Fibroblast of mammary gland (primary cell): ENCODE measurements around the gene RPS27.
"Not testable (repeated sequence)": the region's sequence is repeated elsewhere in the genome, so short reads cannot be mapped to it uniquely, and the experiment has no call there.

ENCODE experiments used
- DNase-seq: peaks from one replicate; pipeline ENCODE4 v3.0.0-alpha.2; 2010; ENCODE audit warnings: low read depth
- H3K4me3 ChIP-seq: 2 replicates; pipeline ENCODE4 v1.5.1; 2011; ENCODE audit warnings: low read depth, mild to moderate bottlenecking, low read length, moderate library complexity; ENCODE audit not compliant: control insufficient read depth
- CTCF ChIP-seq: conservative IDR thresholded peaks from 2 replicates; pipeline ENCODE4 v1.5.1; 2011; ENCODE audit warnings: low read depth, low read length, inconsistent platforms; ENCODE audit not compliant: control insufficient read depth, insufficient read depth

The RPS27 gene

GRCh38 chr1:153973525-153973924 is 17.0 kb upstream of the RPS27 start:
- TF ChIP-seq CTCF: no peak
- no peak overlapping the region for H3K4me3 ChIP-seq

GRCh38 chr1:153976819-153977249 is 13.7 kb upstream of the RPS27 start:
- no peak for DNase-seq
- no peak for TF ChIP-seq CTCF
- H3K4me3 ChIP-seq: peak overlapping the region; percentile 95

More at GRCh38 chr1:153973525-153973924, 17.0 kb upstream of the RPS27 start:
- DNase-seq: no peak

DNA sequence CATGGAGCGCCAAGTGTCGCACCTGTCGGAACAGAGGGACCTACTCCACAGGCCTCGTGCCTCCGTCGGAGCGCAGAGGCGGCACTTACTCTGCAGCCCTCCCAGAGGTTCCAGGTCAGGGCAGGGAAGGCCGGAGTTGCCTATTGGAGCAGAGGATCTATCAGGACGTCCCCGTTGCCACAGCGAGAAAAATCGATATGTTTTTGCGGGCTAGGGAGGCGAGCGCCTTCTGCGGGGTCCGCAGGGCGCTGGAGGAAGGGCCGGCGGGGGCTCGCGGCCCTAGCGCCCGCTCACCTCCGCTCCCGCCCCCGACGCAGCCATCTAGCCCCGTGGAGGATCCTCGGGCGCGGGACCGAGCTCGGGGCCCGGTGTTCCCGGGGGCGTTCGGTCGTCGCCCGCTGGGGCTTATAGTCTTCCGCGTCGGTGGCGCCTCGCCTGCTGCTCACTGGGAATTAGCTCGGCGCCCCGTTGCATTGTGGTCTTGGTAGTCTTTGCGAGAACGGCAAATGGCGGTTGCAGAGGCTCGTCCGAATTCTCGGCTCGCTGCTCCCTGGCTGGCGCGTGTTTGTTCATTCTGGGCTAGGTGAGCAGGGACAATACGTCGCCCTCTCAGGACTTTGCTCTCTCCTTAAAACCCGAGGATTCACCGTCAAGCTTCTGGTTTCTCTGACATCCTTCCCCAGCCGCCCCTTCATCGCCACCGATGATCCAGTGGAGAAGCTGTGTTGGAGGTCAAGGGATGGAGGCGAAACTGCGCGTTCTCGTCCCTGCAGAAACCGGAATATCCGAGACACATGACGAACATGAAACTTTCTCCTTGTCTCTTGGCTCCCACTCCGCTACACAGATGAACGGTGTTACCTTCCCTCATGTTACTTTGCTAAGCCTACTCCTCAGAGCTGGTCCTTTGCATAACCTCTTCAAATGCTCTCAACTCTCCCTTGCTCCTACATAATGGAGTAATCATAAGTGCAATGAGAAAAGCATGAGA is 13.0 kb upstream of the RPS27 start, which contains the start of gene JTB:
Gene JTB (minus strand): TSS at position 425 of the 991 bp plus-strand sequence. CDS start 422 bp downstream, at position 3.
- peak; percentile 78 for DNase-seq
- H3K4me3 ChIP-seq: peak within 1 kb of the TSS; percentile 95
- TF ChIP-seq CTCF: no peak

GRCh38 chr1:153978274-153978909 is 12.2 kb upstream of the RPS27 start:
- DNase-seq: peak; percentile 36
- TF ChIP-seq CTCF: no peak
- peak overlapping the region; percentile 95 for H3K4me3 ChIP-seq

DNA sequence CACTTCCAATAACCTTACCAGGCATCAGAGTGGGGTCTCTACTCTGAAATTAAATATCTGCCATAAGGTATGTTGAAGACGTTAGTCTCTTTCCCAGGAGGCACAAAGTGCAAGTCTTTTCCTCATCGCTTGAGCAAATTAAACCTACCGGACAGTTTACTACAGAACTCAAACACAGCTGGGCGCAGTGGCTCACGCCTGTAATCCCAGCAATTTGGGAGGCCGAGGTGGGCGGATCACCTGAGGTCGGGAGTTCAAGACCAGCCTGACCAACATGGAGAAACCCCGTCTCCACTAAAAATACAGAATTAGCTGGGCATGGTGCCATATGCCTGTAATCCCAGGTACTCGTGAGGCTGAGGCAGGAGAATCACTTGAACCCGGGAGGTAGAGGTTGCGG is 11.5 kb upstream of the RPS27 start:
- H3K4me3 ChIP-seq, DNase-seq: not testable (repeated sequence)

DNA sequence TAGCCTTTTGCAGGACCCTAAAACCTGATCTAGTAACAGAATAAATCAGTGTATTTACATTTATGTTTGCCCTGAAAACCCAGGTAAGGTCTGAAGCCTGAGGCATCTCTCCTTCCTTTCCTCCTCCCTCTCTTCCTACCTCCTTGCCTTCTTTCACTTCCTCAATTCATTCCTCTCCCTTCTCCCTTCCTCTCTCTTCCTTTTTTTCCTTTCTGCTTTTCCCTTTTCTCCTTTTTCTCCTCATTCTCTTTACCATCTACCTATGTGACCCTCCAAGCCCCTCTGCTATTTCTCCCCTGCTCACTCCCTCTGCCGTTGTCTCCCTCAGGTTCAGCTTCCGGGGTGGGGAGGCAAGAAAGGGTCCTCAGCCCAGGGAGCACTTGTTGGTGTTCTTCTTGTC is 8.8 kb upstream of the RPS27 start:
- DNase-seq, H3K4me3 ChIP-seq: not testable (repeated sequence)

DNA sequence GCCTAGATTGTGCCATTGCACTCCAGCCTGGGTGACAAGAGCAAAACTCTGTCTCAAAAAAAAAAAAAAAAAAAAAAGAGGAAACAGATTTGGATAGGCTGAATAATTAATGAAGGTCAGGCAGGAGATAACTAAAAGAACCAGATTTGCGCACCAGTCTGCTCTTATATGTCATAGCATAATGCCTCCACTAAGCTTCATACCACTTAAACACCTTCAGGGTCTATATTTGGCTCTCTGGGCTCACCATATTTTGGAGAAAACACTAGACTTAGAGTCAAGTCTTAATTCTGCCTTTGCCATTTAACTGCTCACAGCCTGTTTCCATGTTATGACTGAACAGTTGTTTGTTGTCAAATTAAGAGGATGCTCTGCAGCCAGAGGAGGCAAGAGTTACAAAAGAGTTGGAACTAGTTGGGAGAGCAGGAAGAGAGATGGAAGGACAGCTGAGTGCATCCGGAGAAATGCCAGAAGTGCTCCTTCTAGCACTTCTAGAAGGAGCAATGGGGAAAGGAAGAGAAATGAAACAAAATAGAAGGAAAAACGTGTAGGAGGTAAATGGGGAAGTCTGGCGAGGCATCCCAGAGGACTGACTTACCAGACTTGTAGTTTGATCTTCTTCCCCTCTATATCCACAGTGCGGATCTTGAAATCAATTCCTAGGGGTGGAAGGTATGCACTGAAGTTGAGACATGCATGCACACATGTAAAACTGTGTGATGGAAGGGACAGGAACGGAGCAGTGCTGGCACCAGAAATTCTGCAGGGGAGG is 6.3 kb upstream of the RPS27 start:
- TF ChIP-seq CTCF: no peak
- peak overlapping the region; percentile 81 for H3K4me3 ChIP-seq
- no peak for DNase-seq
